ENCODE measurements around the gene APIP.

APIP gene

GRCh38 chr11:34928960-34929680, 12.9 kb upstream of the APIP start:
- Histone ChIP-seq H3K4me2 (ENCODE audit: low read depth, low read length, poor library complexity, severe bottlenecking) (no peak overlapping the region), H3K27me3 (ENCODE audit: low read length) (no peaks in the 10 kb centered on the region), H3K4me3 (ENCODE audit: insufficient read depth, low read length, poor library complexity, severe bottlenecking) (no peak overlapping the region), H3K9me3 (ENCODE audit: insufficient read depth, low read length) (no peaks in the 10 kb centered on the region), H3F3A (ENCODE audit: insufficient read depth) (no peaks in the 10 kb centered on the region), H4K20me1 (ENCODE audit: low read depth, low read length) (no peaks in the 10 kb centered on the region), H3K9ac (ENCODE audit: low read length) (no peak overlapping the region), H3K79me2 (ENCODE audit: insufficient read depth, low read length) (no peaks in the 10 kb centered on the region; the same call in 1 of the 2 replicates), H3K9me2 (replicated peaks; ENCODE audit: insufficient read depth, low read length) (no peaks in the 10 kb centered on the region), H3K36me3 (ENCODE audit: low read length) (no peaks in the 10 kb centered on the region; the same call in 1 of the 2 replicates), H2AFZ (ENCODE audit: low read depth, low read length, severe bottlenecking) (no peak overlapping the region), H3K27ac (ENCODE audit: low read depth, low read length) (no peak overlapping the region)
- no peak for TF ChIP-seq CTCF (IDR thresholded peaks at IDR 0.05; ENCODE audit: insufficient read depth, low read length, poor library complexity, severe bottlenecking)
- no peak for TF ChIP-seq EZH2phosphoT487 (conservative IDR thresholded peaks at IDR 0.05; ENCODE audit: low read length)

- no peak overlapping the region for H3K9ac ChIP-seq (ENCODE audit: low read length)
- H3K79me2 ChIP-seq (ENCODE audit: insufficient read depth, low read length): no peaks in the 10 kb centered on the region; the same call in 1 of the 2 replicates
- H3K9me2 ChIP-seq (replicated peaks; ENCODE audit: insufficient read depth, low read length): no peaks in the 10 kb centered on the region
- TF ChIP-seq CTCF (IDR thresholded peaks at IDR 0.05; ENCODE audit: insufficient read depth, low read length, poor library complexity, severe bottlenecking) (no peak), EZH2phosphoT487 (conservative IDR thresholded peaks at IDR 0.05; ENCODE audit: low read length) (no peak)
- H3K27me3 ChIP-seq (ENCODE audit: low read length): no peaks in the 10 kb centered on the region
- no peak overlapping the region for H3K4me2 ChIP-seq (ENCODE audit: low read depth, low read length, poor library complexity, severe bottlenecking)
- no peaks in the 10 kb centered on the region; the same call in 1 of the 2 replicates for H3K36me3 ChIP-seq (ENCODE audit: low read length)
- no peak overlapping the region for H2AFZ ChIP-seq (ENCODE audit: low read depth, low read length, severe bottlenecking)
- H4K20me1 ChIP-seq (ENCODE audit: low read depth, low read length): no peaks in the 10 kb centered on the region
- no peaks in the 10 kb centered on the region for H3K9me3 ChIP-seq (ENCODE audit: insufficient read depth, low read length)
- H3F3A ChIP-seq (ENCODE audit: insufficient read depth): no peaks in the 10 kb centered on the region
- no peak overlapping the region for H3K4me3 ChIP-seq (ENCODE audit: insufficient read depth, low read length, poor library complexity, severe bottlenecking)
- H3K27ac ChIP-seq (ENCODE audit: low read depth, low read length): no peak overlapping the region
Observed at GRCh38 chr11:34928268-34928959, 12.2 kb upstream of the APIP start.

- no peaks in the 10 kb centered on the region for H3K9me2 ChIP-seq (replicated peaks; ENCODE audit: insufficient read depth, low read length)
- no peaks in the 10 kb centered on the region for H4K20me1 ChIP-seq (ENCODE audit: low read depth, low read length)
- no peak overlapping the region for H3K27ac ChIP-seq (ENCODE audit: low read depth, low read length)
- TF ChIP-seq CTCF (IDR thresholded peaks at IDR 0.05; ENCODE audit: insufficient read depth, low read length, poor library complexity, severe bottlenecking): no peak
- no peak for TF ChIP-seq EZH2phosphoT487 (conservative IDR thresholded peaks at IDR 0.05; ENCODE audit: low read length)
- no peaks in the 10 kb centered on the region for H3F3A ChIP-seq (ENCODE audit: insufficient read depth)
- no peaks in the 10 kb centered on the region; the same call in 1 of the 2 replicates for H3K79me2 ChIP-seq (ENCODE audit: insufficient read depth, low read length)
- no peak overlapping the region for H3K4me3 ChIP-seq (ENCODE audit: insufficient read depth, low read length, poor library complexity, severe bottlenecking)
- no peaks in the 10 kb centered on the region; the same call in 1 of the 2 replicates for H3K36me3 ChIP-seq (ENCODE audit: low read length)
- no peak overlapping the region for H3K4me2 ChIP-seq (ENCODE audit: low read depth, low read length, poor library complexity, severe bottlenecking)
- H2AFZ ChIP-seq (ENCODE audit: low read depth, low read length, severe bottlenecking): no peak overlapping the region
- no peaks in the 10 kb centered on the region for H3K9me3 ChIP-seq (ENCODE audit: insufficient read depth, low read length)
- no peak overlapping the region for H3K9ac ChIP-seq (ENCODE audit: low read length)
- H3K27me3 ChIP-seq (ENCODE audit: low read length): no peaks in the 10 kb centered on the region
Observed at GRCh38 chr11:34926831-34927132, 10.6 kb upstream of the APIP start.

Measured in SU-DHL-6 (cell line).